Stimulated activated CD4-positive, alpha-beta T cell treated with anti-CD3 and anti-CD28 coated beads, TNF-alpha, amount 100 ng/mL, for 48 hours (primary cell): Measurements from ENCODE around the gene MAL.

Experiments used
- DNase-seq, 3 donors: peaks; one replicate each; pipeline ENCODE4 v3.0.0-alpha.2; 2020; ENCODE audit warnings: low read depth in 3 of 3

MAL gene

DNA sequence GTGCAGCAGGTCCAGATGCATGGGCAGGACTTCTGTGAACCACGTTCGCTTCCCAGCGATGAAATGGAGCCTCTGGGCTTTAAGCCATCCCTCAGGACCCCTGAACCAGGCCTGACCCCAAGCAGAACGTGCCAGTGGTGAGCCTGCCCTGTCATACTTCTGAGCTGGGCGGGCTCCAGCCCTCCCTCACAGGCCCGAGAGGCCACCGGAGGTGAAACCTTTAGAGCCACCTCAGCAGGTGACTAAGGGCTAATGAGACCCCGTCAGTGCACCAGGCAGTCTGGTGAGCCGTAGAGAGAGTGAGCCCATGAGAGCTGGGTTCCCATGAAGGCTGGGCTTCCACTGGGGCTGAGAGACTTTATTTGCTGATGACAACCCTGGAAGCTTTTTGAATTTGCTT is 8.9 kb upstream of the MAL start:
- DNase-seq, result no peak

DNA sequence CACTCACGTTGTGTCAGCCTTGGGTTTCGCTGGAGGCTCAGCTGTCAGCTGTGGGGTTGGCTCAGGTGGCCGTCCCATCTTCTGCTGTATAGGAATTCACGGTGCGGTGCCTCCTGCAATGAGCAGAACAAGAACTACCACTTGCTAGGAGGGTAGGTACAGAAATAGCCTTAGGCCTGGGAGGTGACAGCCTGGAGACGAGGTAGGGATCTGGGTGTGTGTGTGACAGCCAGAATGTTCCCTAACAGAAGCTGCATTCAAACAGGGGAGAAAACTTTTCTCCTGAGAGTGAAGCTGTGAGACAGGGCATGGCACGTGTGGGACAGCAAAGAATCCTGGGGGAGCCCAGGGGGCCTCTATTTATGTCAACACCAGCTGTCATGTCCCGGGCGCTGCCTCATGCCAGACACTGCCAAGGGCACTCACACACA is 8.4 kb upstream of the MAL start:
- DNase-seq, result no peak

- no peak for DNase-seq
These were observed 7.7 kb upstream of the MAL start for GRCh38 chr2:95017836-95018235.

DNA sequence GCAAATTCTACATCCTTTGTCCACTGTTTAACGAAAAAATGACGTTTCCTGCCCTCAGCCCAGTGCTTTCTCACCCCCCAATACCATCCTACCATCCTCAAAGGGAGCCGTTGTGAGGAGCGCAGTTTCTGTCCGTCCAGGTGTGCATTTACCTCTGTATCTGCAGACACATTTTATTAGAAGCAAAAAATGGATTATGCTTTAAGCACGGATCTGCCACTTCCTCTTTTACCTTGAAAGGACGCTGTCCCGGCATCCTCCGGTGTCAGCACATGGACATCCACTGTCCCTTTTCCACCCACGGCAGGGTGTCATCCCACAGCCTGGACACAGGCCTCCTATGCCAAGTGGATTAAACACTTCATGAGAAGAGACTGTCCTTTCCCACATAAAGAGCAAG is 7.2 kb upstream of the MAL start:
- no peak for DNase-seq

- DNase-seq, result no peak
These were observed 6.5 kb upstream of the MAL start for GRCh38 chr2:95018861-95019550.

DNA sequence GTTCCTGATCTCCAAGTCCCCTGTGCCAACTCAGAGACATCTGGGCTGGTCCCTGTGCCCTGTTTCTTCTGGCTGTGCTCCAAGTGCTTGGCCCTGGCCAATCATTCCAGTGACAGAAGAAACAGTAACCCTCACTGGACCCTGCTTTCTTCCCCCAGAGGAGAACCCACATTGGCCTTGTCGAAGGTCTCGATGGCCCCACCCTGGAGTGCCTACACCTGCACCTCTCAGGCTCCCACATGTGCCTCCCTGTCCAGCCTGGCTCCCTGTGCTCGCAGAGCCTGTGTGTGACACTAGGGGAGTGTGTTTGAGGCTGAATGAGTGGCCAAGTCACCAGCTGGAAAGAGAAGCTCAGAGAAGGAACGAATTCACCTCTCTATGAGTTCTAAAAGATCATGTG is 5.9 kb upstream of the MAL start:
- no peak for DNase-seq

DNA sequence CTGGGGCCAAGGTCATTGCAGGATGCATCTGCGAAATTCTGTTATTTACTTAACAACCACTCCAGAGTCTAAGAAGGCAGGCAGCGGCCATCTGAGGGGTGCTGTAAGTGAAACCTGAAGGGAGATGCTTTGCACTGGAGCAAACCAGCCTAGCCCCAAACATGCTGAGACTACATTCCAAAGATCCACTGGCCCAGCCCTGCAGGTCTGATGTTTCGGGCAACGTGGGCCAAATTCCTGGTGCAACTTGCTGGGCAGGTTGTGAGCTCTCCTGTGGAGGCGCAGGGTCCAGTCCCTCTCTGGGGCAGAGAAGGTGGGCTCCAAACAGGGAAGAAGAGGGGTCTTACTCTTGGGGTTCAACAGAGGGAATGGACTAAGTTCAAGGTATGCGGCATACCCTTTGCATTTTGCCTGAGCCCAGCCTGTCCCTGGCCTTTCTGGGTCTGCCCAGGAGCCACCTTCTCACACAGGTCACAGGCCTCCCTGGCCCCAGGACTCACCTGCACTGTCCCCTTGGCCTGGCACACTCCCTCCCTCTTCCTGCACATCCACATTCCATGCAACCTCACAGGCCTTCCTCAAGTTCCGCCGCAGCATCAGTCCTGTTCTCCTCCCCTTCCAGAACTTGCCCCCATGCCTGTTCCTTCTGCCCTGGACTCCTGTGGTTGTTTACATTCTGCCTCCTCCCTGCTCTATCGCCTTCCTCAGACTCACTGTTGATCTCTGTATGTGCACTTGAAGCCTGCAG is 5.1 kb upstream of the MAL start:
- DNase-seq, result no peak

DNA sequence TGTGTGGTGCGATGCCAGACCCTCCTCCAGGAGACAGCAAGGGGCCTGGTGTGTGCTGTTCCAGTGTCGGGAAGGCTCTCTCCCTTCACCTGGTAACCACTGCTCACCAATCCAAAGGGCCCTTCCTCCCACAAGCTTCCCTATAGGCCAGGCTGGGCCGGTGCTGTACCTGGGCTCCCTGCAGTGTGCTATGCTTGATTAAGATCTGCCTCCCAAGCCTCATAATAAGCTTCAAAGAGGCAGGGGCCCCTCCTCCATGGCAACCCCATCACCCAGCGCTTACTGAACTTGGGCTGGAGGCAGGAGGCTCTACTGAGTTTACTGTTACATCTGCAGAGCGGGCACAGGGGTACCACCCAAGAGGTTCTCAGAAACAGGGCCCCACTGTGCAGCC is 4.5 kb upstream of the MAL start:
- no peak for DNase-seq

DNA sequence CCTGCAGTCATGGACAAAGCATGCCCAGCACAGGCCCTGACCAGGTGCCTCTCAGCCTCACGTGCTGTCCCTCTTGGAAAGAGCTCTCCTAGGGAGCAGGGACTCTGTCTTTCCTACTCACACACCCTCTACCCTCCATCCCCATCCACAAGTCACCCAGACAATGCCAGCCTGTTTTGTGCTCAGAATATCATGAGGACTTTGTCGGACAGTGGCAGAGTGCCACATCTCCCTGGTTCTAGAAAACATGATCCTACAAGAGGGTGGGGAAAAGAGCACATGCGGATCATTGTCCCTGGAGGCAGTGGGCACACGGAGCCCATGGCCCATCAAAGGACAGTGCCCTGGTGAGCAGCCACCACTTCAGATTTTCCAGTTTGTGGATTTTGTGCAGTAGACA is 3.7 kb upstream of the MAL start:
- no peak for DNase-seq

- peak; percentile 74 to 79 (median 75) for DNase-seq
These were observed 2.9 kb upstream of the MAL start for GRCh38 chr2:95022309-95023221.

- DNase-seq, result no peak
These were observed 2.3 kb upstream of the MAL start for GRCh38 chr2:95023222-95023597.

DNA sequence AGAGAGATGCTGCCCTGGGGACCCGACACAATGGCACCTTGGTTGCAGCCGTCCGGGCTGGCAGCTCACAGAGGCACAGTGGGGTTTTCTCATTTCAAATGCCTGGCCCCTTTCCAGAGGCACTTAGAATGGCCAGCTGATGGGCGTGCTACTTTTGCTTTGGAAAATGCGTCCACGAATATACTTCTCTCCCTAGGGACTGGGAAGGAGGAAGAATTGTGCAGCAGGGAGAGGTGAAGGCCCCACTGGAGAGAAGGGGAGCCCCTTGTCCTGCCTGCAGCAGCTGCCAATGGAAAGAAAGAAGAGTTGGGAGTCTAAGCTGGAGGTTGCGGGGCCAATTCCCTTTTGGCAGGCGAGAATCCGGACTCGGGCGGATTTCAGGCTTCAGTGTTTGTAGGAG is 1.1 kb upstream of the MAL start:
- DNase-seq, result no peak

DNA sequence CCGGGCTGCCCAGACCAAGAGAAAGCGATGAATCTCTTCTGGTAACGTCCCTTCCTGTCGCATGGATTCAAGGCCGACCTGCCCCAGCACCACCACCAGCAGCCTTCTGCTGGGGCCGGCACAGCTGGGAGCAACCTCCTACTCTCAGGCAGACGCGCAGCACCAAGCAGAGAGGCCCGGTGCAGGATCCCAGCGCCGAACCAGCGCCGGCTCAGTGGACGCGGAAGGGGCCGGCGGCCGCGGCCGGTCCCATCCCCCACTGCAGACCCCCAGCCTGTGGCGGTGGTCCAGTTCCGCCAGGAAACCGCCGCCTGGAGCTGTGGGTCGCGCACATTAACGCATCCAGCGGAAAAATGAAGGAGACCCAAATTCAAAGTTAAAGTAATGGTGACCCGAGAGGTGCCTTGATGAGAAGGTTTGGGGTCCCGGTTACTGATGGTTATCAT is 525 bp upstream of the MAL start:
- no peak for DNase-seq

GRCh38 chr2:95026471-95027368 is 1.2 kb downstream of the MAL start:
- DNase-seq, result no peak

- no peak for DNase-seq
These were observed 1.8 kb downstream of the MAL start for GRCh38 chr2:95027369-95027720.

DNA sequence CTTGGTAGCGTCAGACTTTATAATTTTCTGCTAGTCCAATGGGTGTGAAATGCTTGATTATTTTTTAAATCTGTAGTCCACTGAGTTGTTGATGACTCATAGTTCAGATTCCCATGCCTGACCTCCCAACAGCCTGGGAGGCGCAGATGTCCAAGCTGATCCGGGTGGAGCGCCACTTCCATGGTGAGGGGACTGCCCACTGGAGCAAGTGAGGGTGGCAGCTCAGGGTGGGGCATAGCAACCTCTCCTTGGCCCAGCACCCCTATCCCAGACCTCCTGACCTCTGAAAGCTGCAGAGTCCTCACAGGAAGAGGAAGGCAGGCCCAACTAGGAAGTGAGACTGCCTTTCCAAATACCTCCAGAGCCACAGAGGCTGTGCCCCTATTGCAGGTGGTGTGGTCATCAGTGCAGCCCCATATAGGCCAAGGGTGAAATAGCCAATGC is 4.4 kb downstream of the MAL start:
- no peak for DNase-seq

DNA sequence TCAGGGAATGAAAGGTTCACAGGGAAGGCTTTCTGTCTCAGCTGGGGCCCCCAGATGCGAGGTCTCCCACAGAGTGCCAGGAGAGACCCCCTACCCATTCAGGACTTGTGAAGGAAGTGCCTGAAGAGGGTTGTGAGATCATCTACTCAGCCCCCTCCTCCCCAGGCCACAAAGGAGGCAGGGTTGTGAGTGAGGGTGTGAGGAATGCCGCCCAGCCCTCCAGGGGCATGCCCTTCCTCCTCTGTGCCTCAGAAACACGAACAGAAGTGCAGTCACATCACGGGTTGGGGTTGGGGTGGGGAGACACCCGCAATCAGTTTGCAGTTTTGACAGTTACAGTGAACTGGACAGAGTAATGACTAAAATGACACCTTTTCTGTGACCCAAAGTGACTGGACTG is 5.0 kb downstream of the MAL start:
- no peak for DNase-seq

DNA sequence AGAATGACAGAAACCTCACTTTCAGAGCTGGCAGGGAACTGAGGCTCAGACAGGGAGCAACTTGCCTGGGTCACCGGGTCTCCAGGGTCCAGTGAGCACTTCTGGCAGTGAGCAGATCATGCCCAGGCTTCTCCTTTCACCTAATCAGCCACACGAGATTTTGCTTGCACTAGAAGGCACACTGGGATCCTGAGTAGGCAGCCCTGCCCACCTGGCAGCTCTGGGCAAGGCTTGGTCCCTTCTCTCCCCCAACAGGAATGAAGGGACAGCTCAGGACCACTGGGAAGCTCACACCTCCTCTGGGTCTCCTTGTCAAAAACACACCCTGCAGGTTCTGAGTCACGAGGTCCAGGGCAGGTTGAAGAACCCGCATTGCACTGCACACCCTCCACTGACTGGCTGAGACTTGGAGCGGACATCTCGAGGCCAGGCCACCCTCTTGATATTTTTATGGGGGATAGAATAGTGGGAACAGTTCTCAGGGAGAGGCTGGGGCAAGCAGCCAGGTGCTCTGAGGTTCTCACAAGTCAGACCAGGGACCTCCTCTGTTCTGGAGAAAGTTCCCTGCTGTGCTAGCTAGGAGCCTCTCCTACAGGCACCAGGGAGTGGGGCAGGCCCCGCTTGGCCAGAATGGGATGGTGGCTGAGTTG is 5.7 kb downstream of the MAL start:
- no peak for DNase-seq

DNA sequence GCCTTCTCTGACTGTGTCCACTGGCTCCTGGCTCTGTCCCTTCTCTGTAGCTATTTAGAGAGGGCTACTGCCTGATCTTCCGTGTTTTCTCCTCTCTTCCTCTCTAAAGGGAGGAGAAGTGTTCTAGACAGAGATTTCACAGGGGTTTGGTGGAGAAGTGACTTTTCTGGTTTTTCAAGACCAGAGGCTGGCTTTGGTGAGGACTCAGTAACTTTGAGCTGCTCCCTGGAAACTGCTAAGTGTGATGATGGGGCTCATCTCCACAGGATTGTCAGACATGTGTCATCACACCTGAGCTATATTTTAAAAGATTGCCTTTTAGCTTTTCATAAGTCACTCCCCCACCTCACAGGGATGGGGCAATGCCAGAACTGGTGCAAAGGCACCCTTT is 6.2 kb downstream of the MAL start:
- no peak for DNase-seq

- no peak for DNase-seq
These were observed 6.8 kb downstream of the MAL start for GRCh38 chr2:95032341-95032740.
